Measurements from ENCODE around the gene AARSD1. TPM values are rescaled to one million over a fixed set of nuclear protein-coding genes. Genes with fewer than 3 reads are reported as not detected.
"Not testable (repeated sequence)": the region's sequence is repeated elsewhere in the genome, so short reads cannot be mapped to it uniquely, and the experiment has no call there.

Gene AARSD1
- total RNA-seq, 1 experiment from 2014 or later = 35.4 TPM

- no peaks in the 10 kb centered on the region; the same call in 1 of the 2 replicates for H3K79me2 ChIP-seq (ENCODE audit: low read depth)
- no peaks in the 10 kb centered on the region for H3K27me3 ChIP-seq (ENCODE audit: insufficient read depth, low read depth)
- H3K4me1 ChIP-seq (replicated peaks; ENCODE audit: insufficient read depth) = peaks cover 9% of the 10 kb centered on the region
- no peaks in the 10 kb centered on the region for H4K20me1 ChIP-seq (ENCODE audit: insufficient read depth)
- intact Hi-C loops (cut with micrococcal nuclease; ENCODE audit: unreplicated experiment) = no loop called here
- H3K4me3 ChIP-seq = no peak overlapping the region
- no peak overlapping the region for H3K27ac ChIP-seq
- ChIA-PET POLR2A (ENCODE audit: unreplicated experiment) (no interaction called here), CTCF (no interaction called here)
- DNase-seq = no peak
- no peak overlapping the region for H2AFZ ChIP-seq
- no peak overlapping the region for H3K4me2 ChIP-seq
- no peaks in the 10 kb centered on the region for H3K36me3 ChIP-seq (ENCODE audit: low read depth)
- 0 out of 2 replicates have a peak, but pooled peaks cover 6% of the 10 kb centered on the region for H3F3A ChIP-seq (ENCODE audit: insufficient read depth, low read depth)
- no TSS peak for BruUV-seq (replicated peaks)
- no peaks in the 10 kb centered on the region for H3K9me2 ChIP-seq (ENCODE audit: insufficient read depth)
- no peaks in the 10 kb centered on the region for H3K9me3 ChIP-seq (ENCODE audit: insufficient read depth, low read depth)
- no peak for TF ChIP-seq EZH2 (IDR thresholded peaks at IDR 0.05; ENCODE audit: low read depth)
- no peak for TF ChIP-seq CTCF (conservative IDR thresholded peaks at IDR 0.05)
Observed at GRCh38 chr17:42975265-42975664, 11.0 kb upstream of the AARSD1 start.

- H2AFZ ChIP-seq; H3K9me2 ChIP-seq (ENCODE audit: insufficient read depth); CTCF ChIA-PET; H3K36me3 ChIP-seq (ENCODE audit: low read depth); H3F3A ChIP-seq (ENCODE audit: insufficient read depth, low read depth); H3K9me3 ChIP-seq (ENCODE audit: insufficient read depth, low read depth); POLR2A ChIA-PET (ENCODE audit: unreplicated experiment); BruUV-seq (replicated peaks); DNase-seq; intact Hi-C loops (cut with micrococcal nuclease; ENCODE audit: unreplicated experiment); H3K4me2 ChIP-seq; H4K20me1 ChIP-seq (ENCODE audit: insufficient read depth); H3K27me3 ChIP-seq (ENCODE audit: insufficient read depth, low read depth); H3K4me1 ChIP-seq (replicated peaks; ENCODE audit: insufficient read depth); H3K27ac ChIP-seq; H3K4me3 ChIP-seq; H3K79me2 ChIP-seq (ENCODE audit: low read depth): not testable (repeated sequence)
Observed at GRCh38 chr17:42973323-42973722, 9.1 kb upstream of the AARSD1 start.

GRCh38 chr17:42971589-42971988 lies 7.3 kb upstream of the AARSD1 start:
- Histone ChIP-seq H4K20me1 (ENCODE audit: insufficient read depth) (no peaks in the 10 kb centered on the region), H3K79me2 (ENCODE audit: low read depth) (no peaks in the 10 kb centered on the region), H3K4me1 (replicated peaks; ENCODE audit: insufficient read depth) (no peaks in the 10 kb centered on the region), H3K27me3 (ENCODE audit: insufficient read depth, low read depth) (no peaks in the 10 kb centered on the region), H3K4me2 (no peak overlapping the region), H3K9me3 (ENCODE audit: insufficient read depth, low read depth) (no peaks in the 10 kb centered on the region), H3K9me2 (ENCODE audit: insufficient read depth) (no peaks in the 10 kb centered on the region), H2AFZ (no peak overlapping the region), H3K4me3 (no peak overlapping the region), H3K36me3 (ENCODE audit: low read depth) (no peaks in the 10 kb centered on the region), H3F3A (ENCODE audit: insufficient read depth, low read depth) (peaks cover 15% of the 10 kb centered on the region; the same call in 1 of the 2 replicates), H3K27ac (no peak overlapping the region)
- CTCF ChIA-PET = no interaction called here
- no TSS peak for BruUV-seq (replicated peaks)
- POLR2A ChIA-PET (ENCODE audit: unreplicated experiment) = interaction anchor here (1.0 kb wide), 1 partner anchor 239 kb away, joined by 4 read pairs; no protein-coding TSS in a partner anchor
- no peak for DNase-seq
- intact Hi-C loops (cut with micrococcal nuclease; ENCODE audit: unreplicated experiment) = no loop called here
- TF ChIP-seq CTCF (conservative IDR thresholded peaks at IDR 0.05) (no peak), EZH2 (IDR thresholded peaks at IDR 0.05; ENCODE audit: low read depth) (no peak)

- H3F3A ChIP-seq (ENCODE audit: insufficient read depth, low read depth) = peaks cover 22% of the 10 kb centered on the region; the same call in 1 of the 2 replicates
- peaks cover 4% of the 10 kb centered on the region; the same call in 1 of the 2 replicates for H3K79me2 ChIP-seq (ENCODE audit: low read depth)
- no peaks in the 10 kb centered on the region for H3K27me3 ChIP-seq (ENCODE audit: insufficient read depth, low read depth)
- DNase-seq = no peak
- ChIA-PET CTCF (interaction anchor here (0.7 kb wide), 1 partner anchor 74 kb away, joined by 9 read pairs; no protein-coding TSS in a partner anchor), POLR2A (ENCODE audit: unreplicated experiment) (no interaction called here)
- no peaks in the 10 kb centered on the region for H3K36me3 ChIP-seq (ENCODE audit: low read depth)
- no peak overlapping the region for H3K27ac ChIP-seq
- H3K9me2 ChIP-seq (ENCODE audit: insufficient read depth) = no peaks in the 10 kb centered on the region
- no peaks in the 10 kb centered on the region for H4K20me1 ChIP-seq (ENCODE audit: insufficient read depth)
- H2AFZ ChIP-seq = no peak overlapping the region
- TF ChIP-seq CTCF (conservative IDR thresholded peaks at IDR 0.05) (no peak), EZH2 (IDR thresholded peaks at IDR 0.05; ENCODE audit: low read depth) (no peak)
- intact Hi-C loops (cut with micrococcal nuclease; ENCODE audit: unreplicated experiment) = no loop called here
- H3K4me3 ChIP-seq = no peak overlapping the region
- H3K9me3 ChIP-seq (ENCODE audit: insufficient read depth, low read depth) = no peaks in the 10 kb centered on the region
- no peak overlapping the region for H3K4me2 ChIP-seq
- BruUV-seq (replicated peaks) = no TSS peak
- H3K4me1 ChIP-seq (replicated peaks; ENCODE audit: insufficient read depth) = no peaks in the 10 kb centered on the region
Observed at GRCh38 chr17:42969001-42969581, 4.8 kb upstream of the AARSD1 start.

Measured in PC-9 (cell line).